Esophagus (tissue), 2 donors: Measurements from ENCODE around the gene FBXO36. TPM values are rescaled to one million over a fixed set of nuclear protein-coding genes. Genes with fewer than 3 reads are reported as not detected.

Experiments
- H3K27ac ChIP-seq, 2 donors: one replicate each; pipeline ENCODE4 v1.5.1; 2013; ENCODE audit warnings: low read depth in 2 of 2, mild to moderate bottlenecking in 2 of 2, inconsistent platforms in 1 of 2, low read length in 1 of 2, moderate library complexity in 1 of 2
- H3K27me3 ChIP-seq, 2 donors: one replicate each; pipeline ENCODE4 v1.6.1; 2013; ENCODE audit warnings: low read length in 2 of 2, control low read depth in 1 of 2, mild to moderate bottlenecking in 1 of 2; ENCODE audit not compliant: insufficient read depth in 2 of 2, control insufficient read depth in 1 of 2
- H3K36me3 ChIP-seq, 2 donors: one replicate each; pipeline ENCODE4 v1.6.1; 2013; ENCODE audit warnings: low read length in 1 of 2; ENCODE audit not compliant: control insufficient read depth in 2 of 2, insufficient read depth in 2 of 2
- H3K4me1 ChIP-seq, 2 donors: one replicate each; pipeline ENCODE4 v1.6.1; 2013; ENCODE audit warnings: low read length in 1 of 2; ENCODE audit not compliant: control insufficient read depth in 2 of 2, insufficient read depth in 2 of 2
- H3K4me3 ChIP-seq, 2 donors: one replicate each; pipeline ENCODE4 v1.5.1; 2013; ENCODE audit warnings: low read length in 2 of 2, mild to moderate bottlenecking in 2 of 2, low read depth in 1 of 2, moderate library complexity in 1 of 2
- H3K9me3 ChIP-seq, 2 donors: one replicate each; pipeline ENCODE4 v1.6.1; 2013; ENCODE audit warnings: mild to moderate bottlenecking in 2 of 2, low read depth in 1 of 2, low read length in 1 of 2, moderate library complexity in 1 of 2; ENCODE audit not compliant: control insufficient read depth in 2 of 2, insufficient read depth in 1 of 2
- WGBS, 2 donors: extraction: QIAGEN DNeasy Blood & Tissue Kit; methylation state at CpG; one replicate each; pipeline ENCODE4 v1.1.7; 2013; 5-methylcytosine and 5-hydroxymethylcytosine counted together
- polyA plus RNA-seq, 2 donors: library from polyadenylated mRNA; stranded (reverse); fragments of 200-250 nt; gene quantifications; one replicate each; pipeline ENCODE4 v1.2.3, GENCODE V29; 2013
- donor health status: healthy with polysubstance abuse.
- donor health status: Bipolar disorder and iron deficiency.

FBXO36 gene
- polyA plus RNA-seq, 2 donors: 0.57 to 1.3 TPM

DNA sequence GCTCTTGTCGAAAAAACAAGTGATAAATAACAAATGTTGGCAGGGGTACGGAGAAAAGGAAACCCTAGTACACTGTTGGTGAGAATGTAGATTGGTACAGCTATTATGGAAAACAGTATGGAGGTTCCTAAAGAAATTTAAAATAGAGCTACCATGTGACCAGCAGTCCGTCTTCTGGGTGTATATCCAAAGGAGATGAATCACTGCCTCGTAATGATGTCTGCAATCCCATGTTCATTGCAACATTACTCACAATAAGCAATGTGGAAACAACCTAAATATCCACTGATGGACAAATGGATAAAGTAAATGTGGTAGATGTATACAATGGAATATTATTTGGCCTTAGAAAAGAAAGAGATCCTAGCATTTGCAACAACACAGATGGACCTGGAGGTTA, 95.8 kb downstream of the FBXO36 start:
- H3K27ac ChIP-seq: no peak overlapping the region
- no peaks in the 10 kb centered on the region for H3K9me3 ChIP-seq
- H3K4me1 ChIP-seq: no peaks in the 10 kb centered on the region
- WGBS, 2 donors: 83 to 87% methylated on average over 4 of the region's 4 CpGs
- H3K4me3 ChIP-seq: no peak overlapping the region
- H3K27me3 ChIP-seq: no peaks in the 10 kb centered on the region
- no peaks in the 10 kb centered on the region for H3K36me3 ChIP-seq

DNA sequence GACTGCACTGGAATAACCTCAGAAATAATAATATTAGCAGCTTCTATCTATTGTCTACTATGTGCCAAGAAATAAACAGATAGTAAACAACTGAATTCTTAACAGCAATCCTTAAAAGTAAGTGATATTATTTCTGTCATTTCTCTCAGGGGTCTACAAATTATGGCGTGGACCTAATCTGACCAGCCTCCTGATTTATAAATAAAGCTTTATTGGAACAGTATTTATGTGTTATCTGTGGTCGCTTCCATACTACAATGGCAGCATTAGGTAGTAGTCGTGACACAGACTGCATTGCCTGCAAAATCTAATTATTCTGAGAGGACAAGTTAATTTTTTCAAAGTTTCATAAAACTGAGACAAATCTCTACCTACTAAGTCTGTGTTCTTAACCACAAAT, 97.4 kb downstream of the FBXO36 start:
- Histone ChIP-seq H3K36me3 (no peaks in the 10 kb centered on the region), H3K27me3 (no peaks in the 10 kb centered on the region), H3K4me3 (no peak overlapping the region), H3K4me1 (no peaks in the 10 kb centered on the region), H3K27ac (no peak overlapping the region), H3K9me3 (no peaks in the 10 kb centered on the region)
- WGBS, 2 donors: 83 to 84% methylated on average over 3 of the region's 3 CpGs

DNA sequence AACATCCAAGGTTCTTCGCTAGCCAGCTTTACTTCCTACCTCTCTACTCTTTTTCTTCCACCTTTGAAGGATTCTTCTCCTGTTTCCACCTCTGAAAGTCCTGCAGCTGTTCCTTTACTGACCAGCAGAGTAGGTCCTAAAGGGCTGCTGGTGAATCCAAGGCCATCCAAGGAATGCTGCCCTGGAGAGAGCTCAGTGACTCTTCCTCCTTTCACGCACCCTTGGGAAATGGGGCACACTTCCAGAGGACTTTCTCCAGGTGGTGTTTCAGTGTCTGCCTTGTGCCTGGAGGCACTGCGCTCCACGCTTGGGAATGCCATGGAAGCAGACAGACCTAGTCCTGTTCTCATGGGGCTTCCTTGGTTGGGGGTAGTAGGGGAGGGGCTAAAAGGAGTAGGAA, 101.0 kb downstream of the FBXO36 start:
- Histone ChIP-seq H3K9me3 (no peaks in the 10 kb centered on the region), H3K27ac (no peak overlapping the region), H3K27me3 (no peaks in the 10 kb centered on the region), H3K4me3 (no peak overlapping the region), H3K4me1 (no peaks in the 10 kb centered on the region), H3K36me3 (no peaks in the 10 kb centered on the region)
- 85 to 86% methylated on average over 4 of the region's 4 CpGs for WGBS, 2 donors

DNA sequence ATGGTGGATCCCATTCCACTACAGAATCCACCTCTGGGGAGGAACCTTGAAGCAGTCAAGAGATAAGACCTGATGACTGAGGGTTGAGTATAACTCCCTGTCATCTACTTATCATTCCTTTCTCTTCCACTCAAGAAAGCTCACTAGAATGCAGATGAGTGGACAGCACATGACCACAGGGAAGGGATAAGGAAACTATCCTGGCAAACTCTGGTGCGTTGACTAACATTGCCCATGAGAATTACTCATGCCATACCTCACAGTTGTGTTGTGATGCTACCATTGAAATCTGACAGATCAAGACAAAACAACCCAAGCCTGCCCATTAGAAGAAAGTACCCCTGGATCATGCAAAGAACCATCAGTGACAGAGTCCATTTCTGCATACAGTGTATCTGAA, 119.9 kb downstream of the FBXO36 start:
- WGBS, 2 donors: 89 to 97% methylated on average over 1 of the region's 1 CpG
- Histone ChIP-seq H3K4me1 (no peaks in the 10 kb centered on the region), H3K27me3 (no peaks in the 10 kb centered on the region), H3K36me3 (peaks cover 0 to 2% of the 10 kb centered on the region in 2 donors), H3K9me3 (no peaks in the 10 kb centered on the region), H3K27ac (no peak overlapping the region), H3K4me3 (no peak overlapping the region)

DNA sequence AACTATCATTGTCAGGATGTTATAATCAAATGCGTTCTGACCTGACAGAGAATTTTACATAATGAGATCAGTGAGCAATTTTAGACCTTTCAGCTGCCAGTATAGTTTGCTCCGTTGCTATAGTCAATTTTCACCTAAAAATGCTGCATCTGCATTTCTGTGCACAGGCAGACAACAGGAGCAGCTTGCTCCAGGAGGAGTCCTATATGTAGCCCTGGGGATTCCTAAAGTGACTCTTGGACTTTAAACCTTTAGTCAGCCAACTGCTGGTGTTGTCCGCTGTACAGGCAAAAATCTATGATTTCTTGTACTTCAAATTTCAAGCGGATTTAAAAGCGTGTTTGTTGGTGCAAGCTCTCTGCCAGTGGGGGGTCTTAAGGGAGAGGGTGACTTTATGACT, 120.7 kb downstream of the FBXO36 start:
- Histone ChIP-seq H3K9me3 (no peaks in the 10 kb centered on the region), H3K36me3 (peaks cover 0 to 2% of the 10 kb centered on the region in 2 donors), H3K4me3 (no peak overlapping the region), H3K27me3 (no peaks in the 10 kb centered on the region), H3K4me1 (no peaks in the 10 kb centered on the region), H3K27ac (no peak overlapping the region)
- WGBS, 2 donors: 77 to 93% methylated on average over 5 of the region's 5 CpGs

DNA sequence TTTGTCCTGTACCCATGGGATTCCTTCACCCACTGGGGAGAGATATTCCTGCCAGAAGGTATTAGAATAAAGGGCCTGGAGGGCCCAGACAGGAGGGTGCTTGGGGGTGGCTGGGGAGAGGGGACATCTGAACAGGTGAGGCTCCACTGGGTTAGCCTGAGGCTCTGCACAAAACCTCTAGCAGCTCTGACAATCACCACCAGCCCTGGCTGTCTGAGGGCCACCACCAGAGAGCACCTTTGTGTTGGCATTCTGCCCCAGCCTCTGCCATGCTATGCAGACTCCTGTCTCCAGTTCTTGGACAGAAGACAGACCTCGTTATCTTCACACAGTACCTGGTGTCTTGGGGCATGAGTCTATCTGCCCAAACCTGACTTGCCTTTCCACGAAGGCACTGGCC, 121.2 kb downstream of the FBXO36 start:
- Histone ChIP-seq H3K27me3 (no peaks in the 10 kb centered on the region), H3K4me3 (no peak overlapping the region), H3K27ac (no peak overlapping the region), H3K9me3 (no peaks in the 10 kb centered on the region), H3K4me1 (no peaks in the 10 kb centered on the region), H3K36me3 (peaks cover 0 to 2% of the 10 kb centered on the region in 2 donors)
- WGBS, 2 donors: 54 to 63% methylated on average over 2 of the region's 2 CpGs

DNA sequence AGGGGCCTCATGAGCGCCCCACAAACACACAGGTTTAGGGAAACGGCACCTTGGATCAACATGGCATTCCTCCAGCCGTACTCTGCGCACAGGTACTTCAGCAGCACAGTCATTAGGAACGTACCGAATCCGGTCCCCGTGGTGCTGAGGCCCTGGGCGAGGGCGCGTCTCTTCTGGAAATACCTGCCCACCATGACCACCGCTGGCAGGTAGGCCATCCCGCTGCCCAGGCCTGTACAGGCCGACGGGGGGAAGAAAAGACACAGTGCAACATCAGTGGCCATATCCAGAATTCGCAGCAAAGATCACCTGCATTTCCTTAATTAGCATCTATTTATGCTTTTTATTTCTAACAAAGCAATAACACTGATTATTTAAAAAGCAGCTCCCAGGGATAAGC, 124.2 kb downstream of the FBXO36 start:
- Histone ChIP-seq H3K4me3 (no peak overlapping the region), H3K9me3 (no peaks in the 10 kb centered on the region), H3K27ac (no peak overlapping the region), H3K4me1 (no peaks in the 10 kb centered on the region), H3K27me3 (no peaks in the 10 kb centered on the region), H3K36me3 (peaks cover 0 to 2% of the 10 kb centered on the region in 2 donors)
- 97 to 98% methylated on average over 16 of the region's 16 CpGs for WGBS, 2 donors

DNA sequence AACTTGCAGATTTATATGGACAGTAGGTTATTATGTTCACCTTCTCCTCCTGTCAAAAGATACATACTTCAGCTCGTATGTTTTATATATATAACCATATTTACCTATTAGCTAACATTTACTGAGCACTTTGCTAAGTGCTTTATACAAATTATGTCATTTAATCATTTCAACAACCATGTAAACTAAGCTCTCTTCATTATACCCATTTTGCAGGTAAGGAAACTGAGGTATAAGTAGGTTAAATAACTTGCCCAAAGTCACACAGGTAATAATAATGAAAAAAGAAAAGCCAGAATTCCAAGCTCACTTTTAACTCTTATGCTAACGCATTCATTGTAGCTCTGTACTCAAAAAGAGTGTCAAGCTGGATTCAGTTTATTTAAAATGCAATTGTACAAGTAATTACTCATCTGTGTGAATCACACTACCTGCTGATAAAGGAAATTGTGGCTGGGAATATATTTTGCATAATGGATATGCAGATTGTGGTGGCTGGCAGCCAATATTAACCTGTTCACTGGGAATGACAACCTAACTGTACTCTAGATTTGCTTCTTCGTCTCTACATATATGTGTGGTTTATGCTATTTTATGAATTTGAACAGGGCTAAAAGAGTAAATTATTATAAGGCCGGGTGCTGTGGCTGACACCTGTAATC, 125.8 kb downstream of the FBXO36 start:
- Histone ChIP-seq H3K27ac (no peak overlapping the region), H3K9me3 (no peaks in the 10 kb centered on the region), H3K4me1 (no peaks in the 10 kb centered on the region), H3K27me3 (no peaks in the 10 kb centered on the region), H3K4me3 (no peak overlapping the region), H3K36me3 (peaks cover 0 to 2% of the 10 kb centered on the region in 2 donors)
- 72 to 77% methylated on average over 4 of the region's 4 CpGs for WGBS, 2 donors

DNA sequence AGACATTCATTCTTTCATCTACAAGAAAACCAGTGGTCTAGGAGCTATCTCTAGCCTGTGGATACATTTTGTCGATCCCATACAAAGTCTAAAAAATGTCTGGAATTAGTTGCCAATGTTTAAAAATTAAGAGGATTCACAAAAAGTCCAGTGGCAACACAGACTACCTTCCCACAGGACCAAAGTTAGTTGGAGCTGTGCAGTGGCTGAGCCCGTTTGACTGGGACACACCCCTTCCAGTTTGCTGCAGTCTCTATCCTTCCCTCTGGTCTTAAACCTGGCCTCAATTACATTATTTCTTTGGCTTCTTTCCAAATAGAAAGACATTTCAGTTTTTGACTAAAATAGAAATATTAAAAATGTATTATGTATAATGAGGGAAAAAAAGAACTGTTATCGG, 127.8 kb downstream of the FBXO36 start:
- Histone ChIP-seq H3K36me3 (peaks cover 0 to 2% of the 10 kb centered on the region in 2 donors), H3K4me3 (no peak overlapping the region), H3K9me3 (no peaks in the 10 kb centered on the region), H3K4me1 (no peaks in the 10 kb centered on the region), H3K27me3 (no peaks in the 10 kb centered on the region), H3K27ac (no peak overlapping the region)
- 60 to 67% methylated on average over 3 of the region's 3 CpGs for WGBS, 2 donors

DNA sequence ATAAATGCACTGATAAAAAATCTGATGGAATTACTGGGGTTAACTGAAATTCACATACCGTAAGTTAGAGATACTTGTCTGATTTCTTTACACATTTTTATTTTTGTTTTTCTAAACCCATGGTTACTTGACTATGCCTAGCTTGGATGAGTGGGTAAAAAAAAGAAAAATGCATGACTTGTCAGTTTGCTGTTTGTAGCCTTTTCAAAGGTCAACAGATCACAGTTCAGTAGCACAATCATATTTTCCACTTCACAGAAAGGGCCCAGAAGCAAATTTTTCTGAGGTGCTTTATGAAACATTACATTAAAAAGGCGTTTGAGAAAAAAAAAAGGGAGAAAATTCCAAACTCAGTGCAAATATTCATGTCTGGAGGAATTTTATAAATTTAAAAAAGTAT, 130.0 kb downstream of the FBXO36 start:
- Histone ChIP-seq H3K27me3 (no peaks in the 10 kb centered on the region), H3K4me3 (no peak overlapping the region), H3K27ac (no peak overlapping the region), H3K4me1 (no peaks in the 10 kb centered on the region), H3K36me3 (no peaks in the 10 kb centered on the region), H3K9me3 (no peaks in the 10 kb centered on the region)
- WGBS, 2 donors: 72 to 76% methylated on average over 2 of the region's 2 CpGs
